Smooth muscle cell (in vitro differentiated cells): ENCODE measurements around the gene ADRB1. TPM values are rescaled to one million over a fixed set of nuclear protein-coding genes. Genes with fewer than 3 reads are reported as not detected.

Source experiments
- DNase-seq: peaks from one replicate; lab custom pipeline; 2025; ENCODE audit not compliant: unreplicated experiment; lab: John Stamatoyannopoulos, UW
- H2AFZ ChIP-seq: fragments of 200-600 bp; sonication (generic); 2 replicates; pipeline ENCODE4 v1.6.0; 2016; ENCODE audit warnings: antibody characterized with exemption, low read depth, mild to moderate bottlenecking
- H3F3A ChIP-seq: fragments of 200-600 bp; sonication (generic); 2 replicates; pipeline ENCODE4 v1.6.0; 2017; ENCODE audit warnings: antibody characterized with exemption, low read depth
- H3K27ac ChIP-seq: fragments of 200-600 bp; sonication (generic); 2 replicates; pipeline ENCODE4 v1.5.1; 2016; ENCODE audit warnings: low read depth, mild to moderate bottlenecking
- H3K27me3 ChIP-seq: fragments of 200-600 bp; sonication (generic); 2 replicates; pipeline ENCODE4 v1.6.1; 2016; ENCODE audit warnings: low read depth, mild to moderate bottlenecking
- H3K36me3 ChIP-seq: fragments of 200-600 bp; sonication (generic); 2 replicates; pipeline ENCODE4 v1.5.1; 2016; ENCODE audit warnings: low read depth
- H3K4me1 ChIP-seq: fragments of 200-600 bp; sonication (generic); 2 replicates; pipeline ENCODE4 v1.5.1; 2016; ENCODE audit warnings: low read depth
- H3K4me2 ChIP-seq: fragments of 200-600 bp; sonication (generic); 2 replicates; pipeline ENCODE4 v1.6.0; 2016; ENCODE audit warnings: mild to moderate bottlenecking
- H3K4me3 ChIP-seq: fragments of 200-600 bp; sonication (generic); 2 replicates; pipeline ENCODE4 v1.5.1; 2016; ENCODE audit warnings: mild to moderate bottlenecking
- H3K79me2 ChIP-seq: fragments of 200-600 bp; sonication (generic); 2 replicates; pipeline ENCODE4 v1.6.0; 2016; ENCODE audit warnings: low read depth, mild to moderate bottlenecking
- H3K9ac ChIP-seq: fragments of 200-600 bp; sonication (generic); 2 replicates; pipeline ENCODE4 v1.6.0; 2016; ENCODE audit warnings: low read depth
- H3K9me3 ChIP-seq: fragments of 200-600 bp; sonication (generic); replicated peaks from 2 replicates; pipeline ENCODE4 v1.5.1; 2016; ENCODE audit warnings: low read depth
- H4K20me1 ChIP-seq: fragments of 200-600 bp; sonication (generic); 2 replicates; pipeline ENCODE4 v1.6.0; 2016; ENCODE audit warnings: low read depth
- WGBS: methylation state at CpG from one replicate; pipeline ENCODE4 v1.1.7; 2016; ENCODE audit warnings: low lambda C conversion rate; 5-methylcytosine and 5-hydroxymethylcytosine counted together
- polyA plus RNA-seq: library from polyadenylated mRNA; unstranded; fragments of >200 nt; fragmentation: Nextera tagmentation; extraction: Ambion mirVana; gene quantifications from 2 replicates; pipeline ENCODE4 v1.2.1, GENCODE V29; 2016
- total RNA-seq: library from RNA; depleted of rRNA; stranded (reverse); fragments of >200 nt; gene quantifications from 2 replicates; pipeline ENCODE4 v1.2.3, GENCODE V29; 2014
- TF ChIP-seq, protein P1 (sequence below): fragments of 200-600 bp; sonication (generic); IDR thresholded peaks from 2 replicates; pipeline ENCODE4 v1.5.1; 2017; ENCODE audit warnings: borderline replicate concordance, mild to moderate bottlenecking, antibody characterized with exemption; ENCODE audit not compliant: insufficient read depth, poor library complexity, severe bottlenecking

The ADRB1 gene
- total and polyA plus RNA-seq, 2 experiments from 2014 or later = not detected

DNA sequence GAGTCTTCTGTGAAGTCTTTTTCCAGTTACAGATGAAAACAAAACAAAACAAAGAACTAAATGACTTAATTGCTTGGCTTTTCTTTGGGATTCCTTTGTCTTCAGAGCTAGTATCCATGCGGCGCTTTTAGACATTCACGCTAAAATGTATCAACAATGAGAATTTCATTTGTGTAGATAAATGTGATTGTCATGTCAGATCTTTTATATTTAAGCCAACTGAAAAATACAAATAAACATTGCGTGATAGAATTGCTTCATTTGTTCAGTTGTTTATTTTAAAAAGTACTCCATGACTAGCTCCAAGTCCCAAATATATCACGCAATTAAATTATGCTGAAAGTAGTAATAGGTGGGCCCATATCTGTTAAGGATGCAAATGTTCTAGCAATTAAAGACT lies 7.9 kb upstream of the ADRB1 start:
- no peak overlapping the region for H3K4me3 ChIP-seq
- H3K4me2 ChIP-seq = no peak overlapping the region
- H3K4me1 ChIP-seq = no peaks in the 10 kb centered on the region
- no peaks in the 10 kb centered on the region for H3K36me3 ChIP-seq
- H4K20me1 ChIP-seq = no peaks in the 10 kb centered on the region
- H3F3A ChIP-seq = no peaks in the 10 kb centered on the region
- no peak overlapping the region for H3K27ac ChIP-seq
- no peaks in the 10 kb centered on the region for H3K9me3 ChIP-seq
- H3K27me3 ChIP-seq = peaks cover 34% of the 10 kb centered on the region
- no peak overlapping the region for H3K9ac ChIP-seq
- TF ChIP-seq, protein P1, sequence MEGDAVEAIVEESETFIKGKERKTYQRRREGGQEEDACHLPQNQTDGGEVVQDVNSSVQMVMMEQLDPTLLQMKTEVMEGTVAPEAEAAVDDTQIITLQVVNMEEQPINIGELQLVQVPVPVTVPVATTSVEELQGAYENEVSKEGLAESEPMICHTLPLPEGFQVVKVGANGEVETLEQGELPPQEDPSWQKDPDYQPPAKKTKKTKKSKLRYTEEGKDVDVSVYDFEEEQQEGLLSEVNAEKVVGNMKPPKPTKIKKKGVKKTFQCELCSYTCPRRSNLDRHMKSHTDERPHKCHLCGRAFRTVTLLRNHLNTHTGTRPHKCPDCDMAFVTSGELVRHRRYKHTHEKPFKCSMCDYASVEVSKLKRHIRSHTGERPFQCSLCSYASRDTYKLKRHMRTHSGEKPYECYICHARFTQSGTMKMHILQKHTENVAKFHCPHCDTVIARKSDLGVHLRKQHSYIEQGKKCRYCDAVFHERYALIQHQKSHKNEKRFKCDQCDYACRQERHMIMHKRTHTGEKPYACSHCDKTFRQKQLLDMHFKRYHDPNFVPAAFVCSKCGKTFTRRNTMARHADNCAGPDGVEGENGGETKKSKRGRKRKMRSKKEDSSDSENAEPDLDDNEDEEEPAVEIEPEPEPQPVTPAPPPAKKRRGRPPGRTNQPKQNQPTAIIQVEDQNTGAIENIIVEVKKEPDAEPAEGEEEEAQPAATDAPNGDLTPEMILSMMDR = no peak
- H3K79me2 ChIP-seq = no peaks in the 10 kb centered on the region
- H2AFZ ChIP-seq = no peak overlapping the region
- 96% methylated on average over 5 of the region's 5 CpGs for WGBS
- DNase-seq = no peak

- no peak overlapping the region for H3K27ac ChIP-seq
- peaks cover 7% of the 10 kb centered on the region for H3K4me1 ChIP-seq
- no peaks in the 10 kb centered on the region for H3K79me2 ChIP-seq
- 88% methylated on average over 3 of the region's 3 CpGs for WGBS
- H3K4me2 ChIP-seq = no peak overlapping the region
- peaks cover 64% of the 10 kb centered on the region for H3K27me3 ChIP-seq
- no peak overlapping the region for H2AFZ ChIP-seq
- no peaks in the 10 kb centered on the region for H3F3A ChIP-seq
- no peaks in the 10 kb centered on the region for H3K36me3 ChIP-seq
- H3K4me3 ChIP-seq = no peak overlapping the region
- H4K20me1 ChIP-seq = no peaks in the 10 kb centered on the region
- no peak for DNase-seq
- H3K9ac ChIP-seq = no peak overlapping the region
- TF ChIP-seq, protein P1 = no peak
- no peaks in the 10 kb centered on the region for H3K9me3 ChIP-seq
These were observed 4.8 kb upstream of the ADRB1 start for GRCh38 chr10:114038819-114039218.

DNA sequence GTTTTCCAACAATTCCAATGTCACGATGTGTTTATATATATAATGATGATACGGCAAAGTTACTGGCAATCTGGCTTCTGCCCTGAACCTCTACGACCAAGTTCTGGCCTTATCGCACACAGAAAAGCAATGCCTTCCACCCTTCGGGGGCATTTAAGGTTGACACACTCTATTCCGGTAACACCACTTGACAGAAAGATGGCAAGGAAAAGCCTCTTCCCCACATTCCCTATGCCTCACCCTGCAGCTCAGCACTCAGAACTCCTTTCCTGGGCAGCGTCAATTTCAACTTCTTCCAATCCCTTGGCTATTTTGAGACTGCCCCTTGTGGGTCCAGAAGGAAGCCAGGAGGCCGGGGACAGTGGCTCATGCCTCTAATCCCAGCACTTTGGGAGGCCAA lies 2.5 kb upstream of the ADRB1 start:
- Histone ChIP-seq H3K4me3 (no peak overlapping the region), H3K9me3 (no peaks in the 10 kb centered on the region), H2AFZ (no peak overlapping the region), H3K79me2 (no peaks in the 10 kb centered on the region), H3K9ac (no peak overlapping the region), H4K20me1 (no peaks in the 10 kb centered on the region), H3K4me1 (peaks cover 7% of the 10 kb centered on the region), H3K36me3 (no peaks in the 10 kb centered on the region), H3K27me3 (peaks cover 87% of the 10 kb centered on the region), H3K4me2 (no peak overlapping the region), H3F3A (no peaks in the 10 kb centered on the region), H3K27ac (no peak overlapping the region)
- TF ChIP-seq, protein P1 = no peak
- WGBS = 85% methylated on average over 8 of the region's 8 CpGs
- no peak for DNase-seq

DNA sequence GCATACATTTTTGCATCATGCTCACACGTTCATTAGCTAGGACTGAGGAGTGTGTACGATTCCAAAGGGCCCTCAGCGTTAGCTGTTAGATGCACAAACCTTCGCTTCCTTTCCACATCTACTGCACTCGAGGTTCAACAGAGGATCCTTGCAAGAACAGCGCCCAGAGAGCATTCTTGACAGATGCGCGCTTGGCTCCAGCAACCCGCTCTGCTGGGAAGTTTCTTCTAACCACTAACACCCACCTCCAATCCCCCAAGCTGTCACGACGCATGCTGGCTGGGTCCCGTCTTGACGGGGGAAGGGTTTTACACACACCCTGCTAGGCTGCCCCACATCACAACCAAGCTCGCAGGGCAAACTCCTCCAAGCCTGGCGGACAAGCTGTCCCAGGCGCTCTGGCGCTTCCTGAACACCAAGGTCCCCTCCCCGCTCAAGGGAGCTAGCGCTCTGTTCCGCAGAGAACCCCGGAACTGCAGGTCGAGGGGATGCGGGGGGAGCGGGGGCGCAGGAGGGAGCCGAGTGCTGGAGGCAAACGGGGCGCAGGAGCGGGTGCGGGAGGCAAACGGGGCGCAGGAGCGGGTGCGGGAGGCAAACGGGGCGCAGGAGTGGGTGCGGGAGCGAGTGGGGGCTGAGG lies 653 bp upstream of the ADRB1 start:
- no peak overlapping the region for H2AFZ ChIP-seq
- H3K27me3 ChIP-seq = peaks cover 98% of the 10 kb centered on the region
- H3K9me3 ChIP-seq = no peaks in the 10 kb centered on the region
- no peaks in the 10 kb centered on the region for H3K36me3 ChIP-seq
- TF ChIP-seq, protein P1 = no peak
- H3K4me1 ChIP-seq = peaks cover 7% of the 10 kb centered on the region
- no peak overlapping the region for H3K27ac ChIP-seq
- WGBS = 3% methylated on average over 29 of the region's 38 CpGs
- no peak overlapping the region for H3K9ac ChIP-seq
- no peak for DNase-seq
- no peaks in the 10 kb centered on the region for H3K79me2 ChIP-seq
- H4K20me1 ChIP-seq = no peaks in the 10 kb centered on the region
- H3K4me3 ChIP-seq = peak overlapping the region; percentile 46
- no peaks in the 10 kb centered on the region for H3F3A ChIP-seq
- H3K4me2 ChIP-seq = peak overlapping the region; percentile 84
